ENCODE data around the gene OR6C2. TPM values are rescaled to one million over a fixed set of nuclear protein-coding genes. Genes with fewer than 3 reads are reported as not detected.

Gene OR6C2
- total RNA-seq, 2 experiments from 2014 or later = not detected

- H3K9me3 Mint-ChIP-seq = no peaks in the 10 kb centered on the region
- CTCF ChIA-PET = no interaction called here
- H3K4me1 Mint-ChIP-seq (ENCODE audit: low read depth) = no peaks in the 10 kb centered on the region
- intact Hi-C loops (cut with micrococcal nuclease) = no loop called here
- no peak overlapping the region for H3K27ac Mint-ChIP-seq
- no peak for DNase-seq
- no peaks in the 10 kb centered on the region for H3K36me3 Mint-ChIP-seq (ENCODE audit: low read depth)
- H3K4me3 Mint-ChIP-seq = no peak overlapping the region
- H3K27me3 Mint-ChIP-seq (ENCODE audit: low read depth) = peaks cover 2% of the 10 kb centered on the region
These were observed 51.6 kb downstream of the OR6C2 start for GRCh38 chr12:55495490-55495889.

GRCh38 chr12:55499231-55499630, 55.4 kb downstream of the OR6C2 start:
- Mint-ChIP-seq H3K4me3 (no peak overlapping the region), H3K9me3 (no peaks in the 10 kb centered on the region), H3K36me3 (ENCODE audit: low read depth) (no peaks in the 10 kb centered on the region), H3K4me1 (ENCODE audit: low read depth) (no peaks in the 10 kb centered on the region), H3K27me3 (ENCODE audit: low read depth) (no peaks in the 10 kb centered on the region), H3K27ac (no peak overlapping the region)
- no peak for DNase-seq
- CTCF ChIA-PET = interaction anchor here (0.6 kb wide), 1 partner anchor 16 kb away, joined by 6 read pairs; no protein-coding TSS in a partner anchor
- intact Hi-C loops (cut with micrococcal nuclease) = no loop called here

GRCh38 chr12:55499810-55500252, 56.0 kb downstream of the OR6C2 start:
- Mint-ChIP-seq H3K36me3 (ENCODE audit: low read depth) (no peaks in the 10 kb centered on the region), H3K9me3 (no peaks in the 10 kb centered on the region), H3K27ac (no peak overlapping the region), H3K4me3 (no peak overlapping the region), H3K27me3 (ENCODE audit: low read depth) (peaks cover 1% of the 10 kb centered on the region), H3K4me1 (ENCODE audit: low read depth) (no peaks in the 10 kb centered on the region)
- CTCF ChIA-PET = interaction anchor here (0.6 kb wide), 1 partner anchor 16 kb away, joined by 6 read pairs; no protein-coding TSS in a partner anchor
- intact Hi-C loops (cut with micrococcal nuclease) = no loop called here
- no peak for DNase-seq

- Mint-ChIP-seq H3K9me3 (no peaks in the 10 kb centered on the region), H3K4me1 (ENCODE audit: low read depth) (no peaks in the 10 kb centered on the region), H3K27me3 (ENCODE audit: low read depth) (peaks cover 6% of the 10 kb centered on the region), H3K36me3 (ENCODE audit: low read depth) (no peaks in the 10 kb centered on the region), H3K27ac (no peak overlapping the region), H3K4me3 (no peak overlapping the region)
- intact Hi-C loops (cut with micrococcal nuclease) = no loop called here
- CTCF ChIA-PET = no interaction called here
- DNase-seq = no peak
These were observed 57.7 kb downstream of the OR6C2 start for GRCh38 chr12:55501601-55502000.

Other genes starting within 250 kb of the OR6C2 start
- not detected for gene OR10A7, start 223.1 kb upstream of the OR6C2 start, total RNA-seq
- not detected for gene OR6C74, start 199.5 kb upstream of the OR6C2 start, total RNA-seq
- gene OR6C6, start 147.5 kb upstream of the OR6C2 start, total RNA-seq = not detected
- not detected for gene OR6C1, start 129.7 kb upstream of the OR6C2 start, total RNA-seq
- not detected for gene OR6C3, start 113.3 kb upstream of the OR6C2 start, total RNA-seq
- gene OR6C75, start 81.1 kb upstream of the OR6C2 start, total RNA-seq = not detected
- gene OR6C65, start 43.5 kb upstream of the OR6C2 start, total RNA-seq = not detected
- gene OR6C76, start 17.8 kb upstream of the OR6C2 start, total RNA-seq = not detected
- gene OR6C70, start 26.1 kb downstream of the OR6C2 start, total RNA-seq = not detected
- gene OR6C68, start 48.3 kb downstream of the OR6C2 start, total RNA-seq = not detected
- not detected for gene OR6C4, start 105.5 kb downstream of the OR6C2 start, total RNA-seq
- gene OR2AP1, start 128.4 kb downstream of the OR6C2 start, total RNA-seq = not detected
- not detected for gene OR10P1, start 192.8 kb downstream of the OR6C2 start, total RNA-seq

All from activated naive CD4-positive, alpha-beta T cell treated with anti-CD3 and anti-CD28 coated beads for 36 hours (primary cell).